PC-3 (cell line): ENCODE data around the gene DHRS4.

Source experiments
- CTCF ChIP-seq: fragments of 300-600 bp; sonication (generic); conservative IDR thresholded peaks from 2 replicates; pipeline ENCODE4 v1.5.1; 2017; ENCODE audit warnings: antibody characterized with exemption, low read depth, mild to moderate bottlenecking, low read length
- EZH2 ChIP-seq: fragments of 300-600 bp; sonication (generic); IDR thresholded peaks from one replicate; pipeline ENCODE4 v1.6.1; 2017; ENCODE audit warnings: antibody characterized with exemption, mild to moderate bottlenecking, low read length; ENCODE audit not compliant: unreplicated experiment

DNA sequence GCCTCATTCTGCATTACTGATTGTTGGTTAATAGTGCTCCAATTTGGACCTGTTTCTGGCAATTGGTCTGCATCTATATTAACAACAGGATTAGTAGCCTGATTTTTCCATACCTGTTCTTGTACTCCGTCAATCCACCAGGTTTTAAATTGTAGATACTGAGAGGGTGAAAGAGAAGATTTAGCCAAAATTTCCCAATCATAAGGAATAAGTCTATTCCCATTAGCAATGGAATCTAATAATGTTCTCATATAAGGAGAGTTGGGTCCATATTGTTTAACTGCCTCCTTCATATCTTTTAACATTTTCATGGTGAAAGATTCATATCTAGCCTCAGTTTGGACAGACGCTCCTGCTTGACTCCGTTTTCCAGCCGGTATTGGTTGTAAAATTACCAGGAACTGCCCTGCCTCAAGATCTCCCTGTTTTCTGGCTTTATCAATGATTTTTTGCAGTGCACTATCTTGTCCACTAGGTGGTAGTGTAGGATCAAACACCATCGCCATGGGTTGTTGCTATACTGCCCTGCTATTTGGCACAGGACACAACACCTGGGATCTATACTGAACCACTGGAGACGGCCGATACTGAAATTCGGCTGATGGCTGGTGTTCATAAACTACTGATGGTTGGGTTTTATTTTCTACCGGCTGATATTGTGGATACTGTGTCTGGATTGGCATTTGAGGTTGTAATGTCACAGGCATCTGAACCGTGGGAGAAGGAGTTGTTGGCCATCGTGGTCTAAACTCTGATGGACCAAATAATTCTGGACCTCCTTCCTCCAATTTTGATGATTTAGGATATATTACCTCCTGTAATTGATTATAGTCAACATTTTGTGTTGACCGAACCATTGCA is 60.3 kb downstream of the DHRS4 start:
- TF ChIP-seq CTCF (peak; percentile 83), EZH2 (no peak)
